ENCODE data around the gene NTRK3. TPM values are rescaled to one million over a fixed set of nuclear protein-coding genes. Genes with fewer than 3 reads are reported as not detected.

Gene NTRK3
- total RNA-seq, 2 experiments from 2014 or later = 0.78 TPM; not detected in 1

DNA sequence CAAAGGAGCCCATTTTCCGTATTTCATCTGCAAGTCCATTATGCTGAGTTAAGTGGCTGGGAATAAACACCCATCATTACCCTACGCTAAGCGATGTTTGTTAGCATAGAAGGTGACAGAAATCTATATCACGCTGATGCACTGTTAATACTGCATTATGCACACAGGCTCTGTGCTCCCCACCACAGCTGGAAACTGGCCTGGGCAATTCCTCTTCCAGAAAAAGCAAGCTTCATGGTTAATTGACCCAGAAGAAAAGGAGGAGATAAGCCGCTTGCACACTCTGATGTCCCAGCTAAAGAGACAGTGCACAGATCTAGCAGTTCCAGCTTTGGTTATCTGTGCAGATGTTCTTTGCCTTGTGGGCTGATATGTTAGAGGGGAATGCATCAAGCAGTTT lies 232.6 kb downstream of the NTRK3 start:
- POLR2A ChIA-PET = no interaction called here
- intact Hi-C loops (cut with DNase I, micrococcal nuclease) = no loop called here
- Histone ChIP-seq H3K27me3 (ENCODE audit: control insufficient read depth in 1 of 2, insufficient read depth in 2 of 2, low read length in 2 of 2) (peaks cover 0 to 4% of the 10 kb centered on the region in 2 experiments), H3K4me1 (ENCODE audit: insufficient read depth, low read length) (no peaks in the 10 kb centered on the region), H3K36me3 (ENCODE audit: insufficient read depth, low read length) (no peaks in the 10 kb centered on the region), H3K27ac (ENCODE audit: low read depth in 1 of 2, low read length in 2 of 2) (no peak overlapping the region), H3K9me3 (ENCODE audit: control insufficient read depth in 1 of 2, insufficient read depth in 1 of 2, low read length in 2 of 2) (no peaks in the 10 kb centered on the region), H3K4me3 (ENCODE audit: low read length) (no peak overlapping the region)
- TF ChIP-seq CTCF (IDR thresholded peaks at IDR 0.05) = no peak
- H3K9me3 Mint-ChIP-seq = peaks cover 3% of the 10 kb centered on the region
- ATAC-seq (ENCODE audit: poor library complexity) (no peak), DNase-seq (no peak)
- CTCF ChIA-PET = no interaction called here
- H3K27me3 Mint-ChIP-seq = peaks cover 5% of the 10 kb centered on the region
- H3K4me1 Mint-ChIP-seq (ENCODE audit: low read depth) = no peaks in the 10 kb centered on the region
- H3K36me3 Mint-ChIP-seq (ENCODE audit: low read depth) = no peaks in the 10 kb centered on the region
- H3K4me3 Mint-ChIP-seq = no peak overlapping the region
- H3K27ac Mint-ChIP-seq = no peak overlapping the region

- POLR2A ChIA-PET = no interaction called here
- Mint-ChIP-seq H3K4me3 (no peak overlapping the region), H3K27ac (no peak overlapping the region), H3K27me3 (peaks cover 2% of the 10 kb centered on the region), H3K4me1 (ENCODE audit: low read depth) (no peaks in the 10 kb centered on the region), H3K9me3 (peaks cover 3% of the 10 kb centered on the region), H3K36me3 (ENCODE audit: low read depth) (no peaks in the 10 kb centered on the region)
- DNase-seq (no peak), ATAC-seq (ENCODE audit: poor library complexity) (no peak)
- no peak overlapping the region for H3K4me3 ChIP-seq (ENCODE audit: low read length)
- CTCF ChIA-PET = no interaction called here
- no peak for TF ChIP-seq CTCF (IDR thresholded peaks at IDR 0.05)
- H3K36me3 ChIP-seq (ENCODE audit: insufficient read depth, low read length) = no peaks in the 10 kb centered on the region
- intact Hi-C loops (cut with DNase I, micrococcal nuclease) = no loop called here
- H3K4me1 ChIP-seq (ENCODE audit: insufficient read depth, low read length) = no peaks in the 10 kb centered on the region
- H3K27me3 ChIP-seq (ENCODE audit: control insufficient read depth in 1 of 2, insufficient read depth in 2 of 2, low read length in 2 of 2) = peaks cover 0 to 4% of the 10 kb centered on the region in 2 experiments
- no peak overlapping the region for H3K27ac ChIP-seq (ENCODE audit: low read depth in 1 of 2, low read length in 2 of 2)
- H3K9me3 ChIP-seq (ENCODE audit: control insufficient read depth in 1 of 2, insufficient read depth in 1 of 2, low read length in 2 of 2) = no peaks in the 10 kb centered on the region
These were observed 233.8 kb downstream of the NTRK3 start for GRCh38 chr15:88022716-88023115.

DNA sequence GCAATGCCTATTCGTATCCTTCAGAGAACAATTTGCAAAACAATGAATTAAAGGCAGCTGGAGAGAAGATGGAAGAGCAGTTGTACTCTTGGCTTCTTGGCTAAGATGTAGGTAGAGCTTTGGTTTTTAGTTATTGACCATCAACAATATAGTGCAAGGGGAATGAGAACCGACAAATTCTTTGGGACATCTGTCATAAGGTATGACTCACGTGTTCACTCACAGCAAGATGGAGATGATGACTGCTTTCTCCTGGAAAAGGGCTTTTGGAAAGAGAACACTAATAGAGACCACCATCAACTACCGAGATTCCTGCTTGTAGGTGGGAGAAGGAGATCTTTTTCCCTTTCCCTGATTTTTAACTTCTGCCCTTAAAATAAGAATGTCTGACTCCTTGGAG lies 234.9 kb downstream of the NTRK3 start:
- intact Hi-C loops (cut with DNase I, micrococcal nuclease) = no loop called here
- ATAC-seq (ENCODE audit: poor library complexity) (no peak), DNase-seq (no peak)
- no peak overlapping the region for H3K27ac Mint-ChIP-seq
- no peaks in the 10 kb centered on the region for H3K4me1 Mint-ChIP-seq (ENCODE audit: low read depth)
- no peaks in the 10 kb centered on the region for H3K36me3 Mint-ChIP-seq (ENCODE audit: low read depth)
- Histone ChIP-seq H3K9me3 (ENCODE audit: control insufficient read depth in 1 of 2, insufficient read depth in 1 of 2, low read length in 2 of 2) (no peaks in the 10 kb centered on the region), H3K27me3 (ENCODE audit: control insufficient read depth in 1 of 2, insufficient read depth in 2 of 2, low read length in 2 of 2) (peaks cover 0 to 4% of the 10 kb centered on the region in 2 experiments), H3K4me3 (ENCODE audit: low read length) (no peak overlapping the region), H3K4me1 (ENCODE audit: insufficient read depth, low read length) (no peaks in the 10 kb centered on the region), H3K27ac (ENCODE audit: low read depth in 1 of 2, low read length in 2 of 2) (no peak overlapping the region), H3K36me3 (ENCODE audit: insufficient read depth, low read length) (no peaks in the 10 kb centered on the region)
- peaks cover 3% of the 10 kb centered on the region for H3K9me3 Mint-ChIP-seq
- ChIA-PET CTCF (no interaction called here), POLR2A (no interaction called here)
- no peaks in the 10 kb centered on the region for H3K27me3 Mint-ChIP-seq
- no peak overlapping the region for H3K4me3 Mint-ChIP-seq
- TF ChIP-seq CTCF (IDR thresholded peaks at IDR 0.05) = no peak

Measured in CD4-positive, alpha-beta T cell (primary cell).